Stimulated activated CD8-positive, alpha-beta memory T cell treated with anti-CD3 and anti-CD28 coated beads, Interleukin-2, amount 100 ng/mL, for 48 hours (primary cell): ENCODE measurements around the gene NALF2.

Experiments used
- DNase-seq, 2 donors: peaks; one replicate each; pipeline ENCODE4 v3.0.0-alpha.2; 2020; ENCODE audit warnings: low read depth in 2 of 2

NALF2 gene

DNA sequence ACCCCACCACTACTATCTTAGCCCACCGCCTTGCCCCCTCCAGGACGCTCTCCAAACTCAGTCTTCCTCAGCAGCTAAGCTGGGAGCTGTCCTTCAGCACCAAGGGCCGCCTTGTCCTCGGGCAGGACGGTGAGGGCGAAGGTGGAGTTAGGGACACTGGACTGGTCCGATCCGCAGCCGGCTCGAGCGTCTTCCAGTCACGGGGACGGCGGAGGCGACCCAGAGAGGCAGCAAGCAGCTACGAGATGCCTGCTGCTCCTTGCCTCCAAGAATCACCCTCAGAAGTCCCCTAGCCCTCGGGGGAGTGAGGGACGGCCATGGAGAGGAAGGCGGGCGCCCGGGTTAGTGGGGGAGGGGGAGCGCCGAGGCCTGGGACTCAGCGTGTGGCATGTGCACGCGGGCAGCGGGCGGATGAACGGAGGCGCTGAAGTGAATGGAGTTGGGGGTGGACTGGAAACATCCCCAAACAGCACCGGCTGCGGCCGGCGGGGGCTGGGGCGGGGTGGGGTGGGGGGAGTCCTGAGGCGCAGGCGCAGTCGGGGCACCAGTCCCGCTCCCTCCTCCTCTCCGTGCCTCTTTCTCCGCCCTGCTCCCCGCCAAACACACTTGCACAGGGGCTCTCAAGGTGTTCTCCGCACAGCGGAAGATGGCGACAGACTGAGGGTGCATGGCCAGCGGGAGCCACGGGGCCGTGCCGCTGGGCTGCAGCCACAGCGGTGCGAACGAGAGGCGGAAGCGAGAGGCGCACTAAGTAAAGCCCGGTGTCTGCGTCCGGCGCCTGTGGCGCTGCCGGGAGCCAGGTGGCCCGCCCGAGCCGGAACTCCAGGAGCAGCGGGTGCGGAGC, at the start of gene NALF2:
NALF2 (plus strand) TSS at position 545 of the 844 bp plus-strand sequence. CDS start 957 bp downstream, outside the sequence.
- peak in 1 of 2 donors; percentile 13 for DNase-seq

DNA sequence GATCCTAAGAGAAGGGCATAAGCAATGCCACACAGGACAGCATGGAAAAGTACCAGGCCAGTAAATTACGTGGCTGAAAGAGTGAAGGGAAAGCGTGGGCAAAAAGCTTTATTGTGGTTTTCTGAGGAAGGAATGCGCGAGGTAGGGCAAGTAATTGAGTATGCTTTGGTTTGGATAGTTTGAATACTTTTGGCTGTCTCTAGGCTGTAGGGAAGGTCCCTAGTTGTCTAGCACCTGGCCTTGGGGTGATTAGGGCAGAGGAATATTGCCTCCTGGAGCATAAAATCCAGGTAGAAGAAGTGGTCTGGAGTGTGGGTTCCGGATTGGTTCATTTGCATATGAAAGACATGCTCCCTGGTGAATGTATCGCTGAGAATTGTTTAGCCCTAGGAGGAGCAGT, 46.4 kb upstream of the NALF2 start:
- DNase-seq, result no peak

DNA sequence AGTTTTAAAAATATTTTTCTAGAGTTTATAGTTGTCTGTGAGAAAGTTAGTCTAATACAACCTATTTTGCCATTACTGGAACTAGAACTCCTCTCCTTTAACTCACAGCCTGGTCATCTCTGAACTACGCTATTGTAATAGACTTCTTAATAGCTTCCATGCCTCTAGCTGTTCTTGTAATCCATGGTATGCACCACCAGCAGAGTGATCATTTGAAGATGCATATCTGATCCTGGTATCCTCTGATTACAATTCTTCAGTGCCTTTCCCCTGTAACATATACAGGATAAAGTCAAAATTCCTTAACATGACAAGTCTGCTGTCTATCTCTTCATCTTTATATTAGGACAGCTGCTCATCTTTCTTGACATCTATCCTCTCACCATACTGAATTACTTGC, 37.6 kb upstream of the NALF2 start:
- no peak for DNase-seq

DNA sequence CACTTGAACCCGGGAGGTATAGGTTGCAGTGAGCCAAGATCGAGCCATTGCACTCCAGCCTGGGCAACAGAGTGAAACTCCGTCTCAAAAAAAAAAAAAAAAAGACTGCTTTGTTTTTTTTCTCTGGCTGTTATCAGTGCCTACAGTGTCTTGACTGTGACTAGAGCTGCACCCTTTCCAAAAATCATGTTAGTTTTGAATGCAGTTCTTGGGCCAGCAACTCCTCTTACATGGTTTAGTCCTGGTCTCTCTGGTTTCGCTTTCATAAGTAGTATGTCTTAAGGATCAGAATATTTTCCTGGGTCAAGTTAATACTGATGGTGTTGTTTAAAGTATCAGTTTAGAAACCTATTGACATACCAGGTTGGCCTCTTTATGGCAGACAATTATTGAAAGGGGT, 34.2 kb upstream of the NALF2 start:
- DNase-seq, result no peak

DNA sequence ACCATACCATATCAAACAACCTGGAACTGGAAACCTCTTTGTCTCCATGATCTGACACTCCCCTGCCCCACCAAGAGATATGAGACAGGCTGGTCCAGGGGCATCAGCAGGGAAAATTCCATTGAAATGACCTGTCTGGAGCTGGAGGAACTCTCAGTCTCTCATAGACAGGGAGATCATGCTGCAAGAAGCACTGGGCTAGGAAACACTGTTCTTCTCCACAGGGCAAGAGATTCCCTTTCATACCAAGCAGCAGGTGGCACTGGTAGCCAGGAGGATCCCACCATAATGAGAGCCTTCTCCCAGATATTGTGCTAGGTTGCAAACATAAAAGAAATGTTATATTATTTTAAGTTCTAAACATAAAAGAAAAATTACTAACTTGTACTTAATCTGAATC, 14.5 kb upstream of the NALF2 start:
- DNase-seq, result no peak

DNA sequence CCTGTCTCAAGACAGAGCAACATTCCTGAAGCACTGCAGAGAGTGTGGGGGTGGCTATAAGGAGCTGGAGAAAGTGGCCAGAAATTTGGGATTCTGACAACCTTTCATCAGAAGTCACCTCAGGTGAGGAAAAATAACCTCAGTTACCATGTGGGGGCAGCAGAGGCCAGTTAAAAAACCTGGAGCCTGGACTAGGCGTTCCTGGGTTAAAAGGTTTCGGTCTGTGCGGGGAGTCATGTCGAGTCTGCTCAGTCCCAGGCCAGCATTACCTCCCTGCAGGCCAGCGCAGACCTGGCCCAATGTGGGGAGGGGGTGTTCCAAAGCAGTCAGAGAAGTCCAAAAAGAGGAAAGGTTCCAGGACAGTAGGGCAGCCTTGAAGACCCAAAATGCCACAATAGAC, 10.9 kb upstream of the NALF2 start:
- peak in 1 of 2 donors; percentile 8 for DNase-seq

DNA sequence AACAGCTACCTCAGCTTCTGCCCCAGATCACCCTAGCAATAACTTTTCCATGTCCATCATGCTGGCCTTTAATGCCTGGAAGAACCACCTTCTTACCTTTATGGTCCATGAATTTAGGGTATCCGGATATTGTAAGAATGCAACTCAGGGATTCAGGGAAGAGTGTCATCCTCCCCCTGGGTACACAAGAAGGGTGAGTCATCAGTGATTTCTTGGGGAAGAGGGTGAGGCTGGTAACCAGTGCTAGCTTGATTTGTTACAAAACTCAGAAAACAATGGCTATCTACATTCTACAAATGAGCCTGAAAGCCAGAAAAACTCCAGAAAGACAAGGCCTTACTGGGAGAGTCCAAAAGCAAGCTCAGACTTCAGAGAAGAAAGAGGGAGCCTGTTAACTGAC, 10.4 kb upstream of the NALF2 start:
- DNase-seq, result no peak

DNA sequence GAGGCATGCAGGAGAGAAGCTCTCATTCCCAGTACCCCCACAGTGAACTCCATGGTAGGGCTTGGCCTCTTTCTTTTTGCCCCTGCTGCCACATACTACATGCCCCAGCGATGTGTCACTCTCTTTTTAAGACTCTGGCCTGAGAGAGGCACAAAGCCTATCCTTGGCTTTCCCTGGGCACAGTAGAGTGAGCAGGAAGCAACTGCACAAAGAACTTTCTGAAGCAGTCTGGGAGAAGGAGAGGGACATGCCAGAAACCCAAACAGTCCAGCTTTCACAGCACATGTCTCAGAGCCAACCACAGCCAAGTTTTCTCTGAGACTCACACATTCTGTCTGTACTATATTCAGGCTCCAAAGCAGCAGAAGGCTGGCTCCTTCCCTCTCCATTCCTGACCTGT, 7.9 kb upstream of the NALF2 start:
- no peak for DNase-seq

DNA sequence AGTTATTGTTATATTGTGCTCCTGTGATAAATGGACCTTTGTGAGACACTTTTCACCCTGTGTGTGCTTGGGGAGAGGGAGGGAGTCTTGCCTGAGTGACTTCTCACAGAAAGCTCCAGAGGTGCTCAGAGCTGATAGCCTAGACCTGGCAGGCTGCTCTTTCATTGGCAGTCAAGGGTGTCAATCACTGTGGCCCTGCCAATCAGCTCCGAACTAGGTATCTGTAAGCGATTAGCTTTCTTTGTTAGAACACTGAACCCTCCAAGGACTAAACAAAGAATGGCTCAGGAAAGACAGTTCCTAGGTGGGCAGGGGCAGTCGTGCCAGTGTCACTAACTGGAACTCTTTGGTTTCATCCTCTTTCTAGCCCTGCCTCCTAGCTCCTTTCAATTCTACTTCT, 2.7 kb upstream of the NALF2 start:
- no peak for DNase-seq

DNA sequence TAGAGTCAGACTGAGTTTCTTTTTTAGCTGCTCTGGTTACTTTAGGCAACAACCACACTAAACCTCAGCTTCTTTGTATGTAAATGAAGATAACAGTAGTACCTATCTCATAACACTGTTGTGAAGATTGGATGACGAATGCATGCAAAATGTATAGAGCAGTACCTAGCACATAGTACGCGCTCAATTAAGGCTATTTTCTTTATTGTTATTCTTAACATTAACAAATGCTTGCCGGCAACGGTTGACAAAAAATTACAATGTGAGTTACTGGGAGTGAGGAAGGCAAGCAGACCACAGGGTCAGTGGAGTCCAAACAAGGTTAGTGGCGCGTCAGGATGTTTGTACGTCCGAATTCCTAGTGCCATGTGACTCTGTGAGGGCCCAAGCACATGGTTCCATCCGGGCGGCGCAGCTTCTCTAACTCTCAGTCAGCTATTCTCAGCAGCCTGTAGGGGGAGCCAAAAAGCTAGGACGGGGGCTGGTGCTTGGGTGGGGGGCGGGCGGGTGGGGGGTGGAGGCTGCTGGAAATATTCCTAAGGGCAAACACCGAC, 821 bp upstream of the NALF2 start:
- no peak for DNase-seq

DNA sequence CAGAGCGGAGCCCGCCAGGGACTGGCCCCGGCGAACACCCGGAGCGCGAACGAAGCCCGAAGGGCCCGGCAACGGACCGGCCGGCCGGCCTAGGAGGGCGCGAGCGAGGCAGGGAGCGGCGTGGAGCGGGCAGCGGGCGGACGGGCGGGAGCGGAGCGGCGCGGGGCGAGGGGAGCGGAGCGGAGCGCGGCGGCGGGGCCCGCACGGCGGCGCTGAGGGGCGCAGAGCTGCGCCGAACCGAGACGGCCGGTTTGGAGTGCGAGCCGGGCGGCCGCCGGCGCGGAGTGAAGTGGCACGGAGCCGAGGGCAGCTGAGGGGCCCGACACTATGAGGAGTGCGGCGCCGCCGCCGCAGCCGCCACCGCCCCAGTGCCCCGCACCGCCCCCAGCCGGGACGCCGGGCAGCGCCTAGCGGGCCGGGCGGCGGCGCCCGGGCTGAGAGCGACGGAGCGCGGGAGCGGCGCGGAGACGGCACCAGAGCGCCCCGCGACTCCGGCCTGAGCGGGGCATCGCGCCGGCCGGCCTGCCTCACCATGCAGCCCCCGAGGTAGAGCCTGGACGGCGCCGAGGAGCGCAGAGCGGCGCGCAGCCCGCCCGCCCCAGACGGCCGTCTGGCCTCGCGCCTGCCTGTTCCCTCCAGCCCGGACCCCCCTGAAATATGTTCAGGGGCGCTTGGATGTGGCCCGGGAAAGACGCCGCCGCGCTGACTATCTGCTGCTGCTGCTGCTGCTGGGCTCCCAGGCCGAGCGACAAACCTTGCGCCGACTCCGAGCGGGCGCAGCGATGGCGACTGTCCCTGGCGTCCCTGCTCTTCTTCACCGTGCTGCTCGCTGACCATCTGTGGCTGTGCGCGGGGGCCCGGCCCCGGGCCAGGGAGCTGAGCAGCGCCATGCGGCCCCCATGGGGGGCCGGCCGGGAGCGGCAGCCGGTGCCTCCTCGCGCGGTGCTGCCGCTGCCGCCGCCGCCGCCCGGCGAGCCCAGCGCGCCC, 793 bp downstream of the NALF2 start:
- no peak for DNase-seq

DNA sequence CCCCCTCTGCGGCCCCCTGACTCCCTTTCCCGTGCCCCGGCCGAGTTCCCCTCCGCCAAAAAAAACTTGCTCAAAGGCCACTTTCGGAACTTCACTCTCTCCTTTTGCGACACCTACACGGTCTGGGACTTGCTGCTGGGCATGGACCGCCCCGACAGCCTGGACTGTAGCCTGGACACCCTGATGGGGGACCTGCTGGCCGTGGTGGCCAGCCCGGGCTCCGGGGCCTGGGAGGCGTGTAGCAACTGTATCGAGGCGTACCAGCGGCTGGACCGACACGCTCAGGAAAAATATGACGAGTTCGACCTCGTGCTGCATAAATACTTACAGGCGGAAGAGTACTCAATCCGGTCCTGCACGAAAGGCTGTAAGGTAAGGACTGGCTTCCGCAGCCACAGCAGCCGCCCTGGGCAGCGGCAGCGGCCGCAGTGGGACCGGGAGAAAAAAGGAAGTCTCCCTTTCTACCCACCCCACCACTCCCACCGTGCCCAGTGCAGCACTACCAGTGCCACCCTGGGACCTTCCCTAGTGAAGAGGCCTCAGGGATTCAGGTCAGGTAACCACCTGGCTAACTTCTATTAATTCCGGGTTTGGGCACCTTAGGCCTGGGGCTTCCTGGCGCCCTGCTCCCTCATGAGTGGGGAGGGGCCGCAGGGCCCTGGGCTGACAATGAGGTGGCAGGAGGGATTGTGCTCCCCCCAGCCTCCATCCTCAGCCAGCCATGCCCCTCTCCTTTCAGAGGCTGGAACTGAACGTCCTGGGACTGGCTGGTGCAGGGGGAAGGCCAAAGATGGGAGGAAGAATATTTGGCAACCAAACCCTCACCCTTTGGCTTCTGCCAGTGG, 1.9 kb downstream of the NALF2 start:
- DNase-seq, result no peak

DNA sequence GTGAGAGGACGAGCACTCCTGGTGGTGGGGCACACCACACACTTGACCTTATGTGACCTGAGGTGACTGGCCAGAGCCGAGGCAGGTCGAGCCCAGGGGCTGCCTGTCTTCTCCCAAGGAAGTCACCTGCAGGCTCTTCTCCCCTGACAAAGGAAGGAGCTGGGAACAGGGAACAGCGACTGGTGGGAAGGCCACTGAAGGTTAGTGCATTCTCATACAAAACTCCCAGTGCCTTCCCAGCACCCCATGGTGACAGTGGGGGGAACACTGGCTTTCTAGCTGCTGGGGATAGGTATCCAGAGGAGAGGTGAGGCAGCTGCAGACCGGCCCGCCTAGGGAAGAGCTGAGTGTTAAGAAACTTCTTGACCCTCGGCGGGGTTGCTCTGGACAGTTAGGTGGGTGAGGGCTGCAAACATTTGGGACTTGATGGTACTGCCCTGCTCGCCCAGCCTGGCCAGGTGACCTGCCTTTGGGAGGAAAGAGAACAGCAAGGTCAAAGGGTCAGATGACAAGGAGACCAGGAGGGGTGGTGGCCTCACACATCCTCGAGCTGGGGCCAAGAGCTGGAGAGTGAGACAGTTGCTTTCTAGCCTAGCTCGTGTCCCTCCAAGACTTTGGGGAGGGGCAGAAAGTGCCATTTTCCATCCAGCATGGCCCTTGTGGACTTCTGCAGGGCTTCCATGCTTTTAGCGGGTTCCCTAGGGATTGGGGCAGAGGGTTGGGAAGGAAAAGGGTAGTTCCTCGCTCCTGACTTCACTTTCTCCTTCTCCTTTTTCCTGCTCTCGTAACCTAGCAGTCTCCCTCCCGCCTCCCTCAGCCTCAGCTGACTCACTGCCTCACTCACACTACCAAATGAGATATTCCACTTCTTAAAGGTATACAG, 2.7 kb downstream of the NALF2 start:
- DNase-seq, result no peak

DNA sequence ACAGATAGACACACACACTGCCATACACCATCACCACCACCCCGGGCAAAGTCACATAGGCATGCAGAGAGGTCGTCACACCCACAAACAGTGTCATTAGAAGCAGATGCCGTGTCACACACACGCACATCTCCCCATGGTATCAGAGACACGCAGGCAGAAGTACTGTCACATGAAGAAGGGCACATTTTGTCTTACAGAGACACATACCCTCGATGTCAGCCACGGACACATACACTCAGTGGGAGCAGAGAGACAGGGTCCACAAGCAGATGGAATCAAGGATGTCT, 3.3 kb downstream of the NALF2 start:
- DNase-seq, result no peak

DNA sequence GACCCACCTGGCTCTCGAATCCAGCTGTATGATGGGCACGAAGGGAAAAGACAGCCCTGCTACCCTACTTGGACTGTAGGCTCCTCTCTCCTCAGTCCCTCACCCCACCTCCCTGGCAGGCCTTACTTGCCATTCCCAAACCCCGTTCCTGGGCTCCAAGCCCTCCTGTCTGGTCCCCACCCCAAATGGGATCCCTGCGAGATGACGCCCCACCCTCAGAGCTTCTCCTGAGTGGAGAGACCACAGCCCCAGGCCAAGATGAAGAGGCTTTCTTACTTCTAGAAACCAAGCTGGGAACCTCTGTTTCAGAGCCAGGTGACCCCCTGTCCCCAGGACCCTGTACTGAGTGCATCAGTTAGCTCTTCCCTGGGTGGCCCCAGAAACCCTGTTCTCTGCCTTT, 4.5 kb downstream of the NALF2 start:
- DNase-seq, result no peak

DNA sequence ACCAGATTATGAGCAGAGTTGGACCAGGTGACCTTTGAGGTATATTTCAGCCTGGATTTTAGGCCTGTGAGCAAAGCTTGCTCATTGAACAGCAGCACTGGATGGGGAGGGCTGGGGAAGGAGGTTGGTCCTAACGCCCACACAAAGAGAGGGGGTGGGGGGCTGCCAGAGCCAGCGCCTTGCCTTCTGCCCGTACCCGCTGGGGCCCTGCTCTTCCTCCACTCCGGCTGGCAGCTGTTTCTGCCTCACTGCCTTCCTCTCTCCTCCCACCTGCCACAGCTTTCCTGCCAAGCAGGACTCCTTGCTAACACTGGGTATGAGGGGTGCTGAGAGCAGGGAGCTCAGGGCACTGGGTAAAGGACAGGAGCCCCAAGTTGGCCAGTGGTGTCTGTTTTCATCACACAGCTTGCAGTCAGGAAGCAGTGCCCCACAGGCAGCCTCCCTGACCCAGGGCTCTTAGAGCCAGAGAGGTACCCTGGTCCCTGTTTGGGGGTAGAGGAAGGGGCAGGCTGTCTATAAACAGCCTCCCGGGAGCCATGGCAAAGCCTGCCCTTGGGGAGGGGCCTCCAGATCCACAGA, 6.1 kb downstream of the NALF2 start:
- no peak for DNase-seq

DNA sequence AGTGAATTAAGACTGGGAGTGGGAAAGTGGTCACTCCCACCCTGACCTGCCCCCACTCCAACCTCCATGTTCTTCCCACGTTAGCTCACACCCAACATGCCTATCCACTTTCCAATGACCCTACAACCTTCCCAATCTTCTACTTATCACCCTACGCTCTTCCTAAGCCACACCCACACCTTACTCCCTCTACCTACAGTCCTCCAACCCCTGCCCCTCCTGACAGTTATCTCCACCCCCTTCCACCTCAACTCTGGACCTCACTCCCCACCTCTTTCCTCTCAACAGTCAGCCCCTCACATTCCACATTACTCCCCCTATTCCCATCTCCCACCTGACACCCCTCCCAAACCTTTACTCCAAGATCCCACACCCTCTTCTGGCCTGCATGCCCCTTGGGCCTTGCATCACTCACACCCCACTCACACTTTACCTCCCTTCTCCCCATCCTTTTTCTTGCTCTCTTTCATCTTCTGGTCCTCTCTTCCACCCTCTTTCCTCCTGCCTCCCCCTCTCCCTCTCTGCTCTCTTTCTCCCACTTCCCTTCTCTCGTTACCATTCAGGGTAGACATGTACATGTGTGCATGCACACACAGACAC, 6.9 kb downstream of the NALF2 start:
- no peak for DNase-seq

DNA sequence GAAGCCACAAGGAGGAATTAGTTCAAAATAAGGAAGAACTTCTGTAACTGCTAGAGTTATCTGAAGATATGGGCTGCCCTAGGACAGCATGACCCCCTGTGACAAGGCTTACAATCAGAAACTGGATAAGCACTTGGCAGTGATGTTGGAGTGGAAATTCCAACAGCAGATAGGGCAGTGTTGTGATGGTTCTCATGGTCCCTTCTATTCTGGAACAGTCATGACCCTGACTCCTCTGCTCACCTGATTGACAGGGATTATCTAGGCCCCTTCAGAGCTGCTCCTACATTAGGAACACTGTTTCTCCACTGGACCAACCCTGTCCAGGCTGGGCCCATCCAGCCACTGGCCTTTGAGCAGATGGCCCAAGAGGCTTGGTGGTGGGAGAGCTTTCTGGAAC, 17.9 kb downstream of the NALF2 start:
- DNase-seq, result no peak

DNA sequence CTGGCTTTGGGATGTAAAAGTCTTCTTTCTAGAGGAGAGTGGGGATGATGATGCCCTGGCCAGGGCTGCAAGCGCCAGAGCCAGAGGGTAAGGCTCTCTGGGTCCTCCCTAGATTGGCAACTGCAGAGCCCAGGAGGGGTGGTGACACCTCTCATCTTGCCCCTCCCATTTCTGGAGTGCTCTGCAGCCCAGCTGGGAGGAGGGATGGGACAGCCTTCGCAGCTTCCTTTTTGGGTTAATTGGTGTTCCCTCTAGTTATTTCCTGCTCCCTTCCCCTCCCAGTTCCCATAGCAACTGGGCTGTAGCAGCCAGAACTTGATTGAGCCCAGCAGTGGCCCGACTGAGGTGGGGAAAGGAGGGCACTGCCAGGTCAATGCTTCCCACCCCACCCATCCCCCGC, 19.2 kb downstream of the NALF2 start:
- DNase-seq, result no peak

DNA sequence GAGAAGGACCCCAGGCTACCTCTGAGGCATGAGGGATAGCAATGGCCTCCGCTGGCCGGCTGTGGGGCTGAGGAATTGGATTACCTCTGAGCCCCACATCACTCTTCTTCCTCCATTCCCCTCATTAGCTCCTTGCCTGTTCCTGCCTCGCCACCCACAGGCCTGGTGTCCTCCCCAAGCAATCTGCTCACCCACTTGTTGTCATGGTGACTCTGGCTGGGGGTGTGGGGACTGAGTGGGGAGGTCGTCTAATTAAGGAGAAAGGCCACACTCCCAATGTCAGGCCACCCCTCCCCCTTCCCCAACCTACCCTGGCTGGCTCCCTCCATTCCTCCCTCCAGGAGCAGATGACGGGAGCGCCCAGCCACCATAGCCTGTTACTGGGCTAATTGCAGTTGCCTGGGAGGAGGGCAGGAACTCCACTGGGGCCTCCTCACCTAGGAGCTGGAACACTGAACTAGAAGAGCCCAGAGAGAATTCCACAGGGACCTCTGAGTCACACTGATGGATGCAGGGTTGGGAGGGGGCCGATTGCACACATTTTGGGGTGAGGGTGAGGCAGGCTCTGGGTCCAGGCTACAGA, 20.7 kb downstream of the NALF2 start:
- DNase-seq, result no peak
